SK-N-DZ (cell line): ENCODE measurements around the gene CTSH.
"Not testable (repeated sequence)": the region's sequence is repeated elsewhere in the genome, so short reads cannot be mapped to it uniquely, and the experiment has no call there.

ENCODE experiments used
- DNase-seq: peaks from one replicate; pipeline ENCODE4 v3.0.0-alpha.2; 2015; ENCODE audit warnings: low spot score

Gene CTSH

DNA sequence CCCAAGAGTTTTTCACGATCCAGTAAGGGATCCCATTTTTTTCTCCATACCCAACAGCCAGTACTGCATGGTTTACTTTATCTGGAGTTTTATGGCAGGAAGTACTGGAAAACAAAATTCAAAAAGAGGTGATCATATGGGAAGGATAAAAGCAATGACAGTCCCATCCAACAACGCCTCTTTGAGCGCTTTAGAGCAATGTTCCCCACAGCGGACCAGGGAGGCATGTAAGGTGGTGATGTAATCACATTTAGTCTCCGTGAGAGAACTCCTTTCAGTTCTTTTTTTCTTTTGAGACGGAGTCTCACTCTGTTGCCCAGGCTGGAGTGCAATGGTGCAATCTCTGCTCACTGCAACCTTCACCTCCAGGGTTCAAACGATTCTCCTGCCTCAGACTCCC lies 21.8 kb downstream of the CTSH start:
- DNase-seq: no peak

DNA sequence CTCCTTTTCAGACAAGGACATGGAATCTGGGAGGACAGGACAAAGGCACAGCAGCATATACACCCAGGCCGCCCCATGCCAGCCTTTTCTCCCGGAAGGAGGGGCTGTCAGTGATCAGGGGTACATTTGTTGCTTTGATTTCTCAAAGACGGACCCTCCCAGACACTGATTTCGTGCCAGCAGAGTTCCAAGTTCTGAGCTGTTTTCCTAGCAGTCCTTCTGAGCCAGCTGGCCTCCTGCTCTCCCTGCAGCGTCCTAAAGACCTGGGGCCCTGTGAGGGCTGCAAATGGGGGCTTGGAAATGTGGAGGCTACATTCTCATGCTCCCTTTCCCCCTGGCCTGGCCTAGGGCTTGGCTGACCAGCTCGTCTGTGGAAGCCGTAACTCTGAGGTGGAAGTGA lies 22.3 kb downstream of the CTSH start:
- DNase-seq: no peak

DNA sequence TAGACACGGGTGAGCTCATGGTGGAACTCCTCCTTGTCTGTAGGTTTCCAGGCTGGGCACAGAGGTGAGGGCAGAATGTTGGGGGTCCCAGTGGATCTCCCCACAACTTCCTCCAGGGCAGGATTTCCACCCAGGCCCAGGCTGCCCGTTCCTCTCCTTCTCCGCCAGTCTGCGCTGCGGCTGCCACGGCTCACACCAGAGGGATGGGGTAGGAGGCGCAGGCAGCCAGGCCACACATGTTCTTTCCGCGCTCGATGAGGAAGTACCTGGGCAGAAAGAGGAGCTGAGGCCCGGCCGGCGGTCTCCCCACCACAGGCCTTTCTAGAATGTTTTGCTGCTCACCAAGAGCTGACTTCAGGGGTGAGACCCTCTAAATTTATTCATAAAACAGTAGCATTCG lies 22.9 kb downstream of the CTSH start:
- DNase-seq: no peak

DNA sequence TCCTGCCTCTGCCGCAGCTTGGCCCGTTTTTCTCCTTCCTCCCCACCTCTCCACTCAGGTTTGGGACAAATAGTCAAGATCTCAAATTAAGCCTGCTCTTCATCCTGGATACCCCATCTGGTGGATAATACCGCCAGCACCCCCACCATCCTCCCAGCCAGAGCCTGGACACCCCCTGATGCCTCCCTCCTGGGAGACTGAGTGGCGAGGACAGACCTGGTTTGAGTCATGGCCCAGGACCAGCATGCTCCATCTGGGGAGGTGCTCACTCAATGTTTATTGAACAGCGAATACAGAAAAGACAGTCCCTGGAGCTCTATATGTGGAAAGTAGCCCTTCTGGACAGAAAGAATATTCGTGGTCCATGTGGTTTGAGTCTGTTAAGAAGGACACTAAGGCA lies 23.3 kb downstream of the CTSH start:
- DNase-seq: no peak

DNA sequence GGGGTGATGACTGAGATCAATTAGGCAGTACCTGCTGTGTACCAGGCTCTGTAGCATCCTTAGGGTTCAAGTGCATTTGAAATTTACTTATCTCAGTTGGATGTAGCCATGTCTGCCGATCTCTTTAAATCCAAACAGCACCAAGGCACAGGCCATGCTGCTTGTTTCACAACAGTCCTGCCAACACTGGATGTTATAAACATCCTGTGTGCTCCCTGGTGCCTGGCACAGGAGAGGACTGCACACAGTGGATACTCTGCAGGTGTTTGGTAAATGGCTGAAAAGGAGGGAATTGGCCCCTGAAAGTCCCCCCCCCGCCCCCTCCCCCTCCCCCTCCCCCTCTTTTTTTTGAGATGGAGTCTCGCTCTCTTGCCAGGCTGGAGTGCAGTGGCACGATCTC lies 27.0 kb downstream of the CTSH start:
- no peak for DNase-seq

DNA sequence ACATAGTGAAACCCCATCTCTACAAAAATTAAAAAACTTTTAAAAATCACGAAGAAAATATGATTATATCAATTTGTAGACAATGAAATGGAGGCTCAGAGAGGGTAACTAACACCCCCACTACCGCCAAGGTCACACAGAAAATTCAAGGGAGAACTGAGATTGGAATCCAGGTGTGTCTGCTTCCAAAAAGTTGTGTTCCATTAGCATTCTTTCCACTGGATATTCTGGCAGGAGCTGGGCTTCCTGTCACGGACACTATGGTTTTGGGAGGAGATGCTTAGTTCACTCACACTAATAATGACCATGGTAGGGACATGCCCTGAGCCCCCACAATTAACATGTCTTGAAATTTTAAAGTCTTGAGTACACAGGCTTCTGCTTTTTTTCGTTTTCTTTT lies 28.8 kb downstream of the CTSH start:
- no peak for DNase-seq

DNA sequence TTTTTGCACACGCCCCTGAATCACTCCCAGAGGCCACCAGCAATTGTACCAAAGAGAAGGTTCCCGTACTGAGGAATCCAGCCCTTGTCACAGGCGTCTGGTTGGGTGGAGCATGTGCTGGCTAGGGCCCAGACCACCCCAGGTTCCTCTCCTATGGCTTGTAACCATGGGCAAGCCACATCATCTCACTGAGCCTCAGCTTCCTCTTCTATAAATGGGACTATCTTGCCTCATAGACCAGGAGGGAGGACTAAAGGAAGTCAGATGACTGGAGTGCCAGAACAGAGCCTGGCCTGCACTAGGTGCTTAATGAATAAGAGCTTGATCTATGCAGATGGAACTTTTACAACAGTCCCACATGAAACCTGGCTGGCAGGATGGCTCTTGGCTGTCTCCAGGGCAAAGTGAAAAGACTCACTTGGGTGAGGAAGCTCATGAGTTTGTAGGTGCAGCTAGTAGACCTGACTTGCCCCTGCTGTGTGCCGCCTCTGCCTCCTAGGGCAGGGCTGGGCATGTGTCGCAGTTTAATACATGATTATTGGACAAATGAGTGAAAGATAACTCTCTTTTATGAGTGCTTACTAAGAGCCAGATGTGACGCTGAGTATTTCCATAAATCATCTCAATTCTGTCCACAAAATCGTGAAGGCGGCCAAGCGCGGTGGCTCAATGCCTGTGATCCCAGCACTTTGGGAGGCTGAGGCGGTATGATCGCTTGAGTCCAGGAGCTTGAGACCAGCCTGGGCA lies 29.3 kb downstream of the CTSH start:
- DNase-seq: no peak

DNA sequence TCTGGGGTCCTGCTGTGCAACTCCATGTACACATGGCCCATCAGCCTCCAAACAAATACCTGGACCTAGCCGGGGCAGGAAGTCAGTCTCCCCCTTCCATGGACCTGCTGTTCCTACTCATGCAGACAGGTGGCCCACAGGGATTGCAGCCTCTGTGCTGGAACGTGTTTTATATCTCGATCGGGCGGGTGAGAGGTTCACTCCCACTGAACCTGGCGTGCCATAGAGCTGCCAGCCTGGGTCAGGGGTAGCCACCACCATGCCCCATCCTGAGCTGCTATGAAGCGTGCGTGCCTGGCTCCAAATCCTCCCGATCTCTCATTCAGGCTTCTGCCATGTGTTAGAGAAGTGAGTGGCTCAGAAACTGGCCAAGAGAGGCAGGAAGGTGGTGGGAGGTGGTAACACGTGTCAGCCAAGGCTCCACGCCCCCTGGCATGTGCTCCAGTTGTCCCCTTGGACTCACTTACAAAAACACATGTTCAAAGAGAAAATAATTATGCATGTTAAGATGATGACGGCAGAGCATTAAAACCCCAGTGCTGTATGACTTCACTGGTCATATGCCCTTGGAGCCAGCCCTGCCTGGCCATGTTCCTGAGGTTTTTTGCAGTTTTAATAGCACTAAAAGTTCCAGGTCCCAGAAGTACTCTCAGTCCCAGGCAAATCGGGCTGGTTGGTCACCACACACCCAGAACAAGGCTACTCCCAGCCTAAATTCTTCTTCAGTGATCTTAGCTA lies 30.6 kb downstream of the CTSH start:
- DNase-seq: no peak

DNA sequence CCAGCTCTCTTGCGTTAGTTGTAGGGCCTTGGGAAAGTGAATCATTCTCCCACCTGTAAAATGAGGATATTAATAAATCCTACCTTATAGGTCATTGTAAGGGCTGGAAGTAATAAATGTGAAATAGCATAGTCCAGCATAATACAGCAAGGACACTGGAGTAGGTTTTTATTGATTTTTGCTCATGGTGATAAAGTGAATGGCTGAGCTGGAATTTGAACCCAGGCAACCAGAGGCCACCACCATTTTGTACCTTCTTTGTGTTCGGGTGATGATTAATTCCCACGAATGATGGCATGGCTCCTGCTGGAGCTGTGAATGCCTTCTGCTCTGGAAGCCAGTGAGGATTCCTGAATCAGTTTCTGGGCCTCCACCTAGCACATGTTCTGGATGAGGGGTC lies 31.8 kb downstream of the CTSH start:
- DNase-seq: no peak

DNA sequence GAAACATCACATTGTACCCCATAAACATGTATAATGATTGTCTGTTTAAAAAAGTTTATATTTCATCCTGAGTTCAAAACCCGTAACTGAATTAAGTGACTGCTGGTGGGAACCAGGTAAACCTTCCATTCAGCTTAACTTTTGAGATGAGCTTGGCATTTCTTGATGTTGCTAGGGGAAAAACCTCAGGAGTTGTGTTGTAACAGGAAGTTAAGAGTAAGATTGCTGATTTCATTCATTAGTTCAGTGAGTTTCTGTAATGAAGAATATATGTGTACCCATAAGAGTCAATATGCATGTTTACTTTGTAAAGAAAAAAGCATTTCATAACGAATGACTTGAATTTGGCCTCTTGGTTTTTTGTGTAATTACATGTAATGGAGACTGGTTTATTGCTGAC lies 32.5 kb downstream of the CTSH start:
- no peak for DNase-seq

DNA sequence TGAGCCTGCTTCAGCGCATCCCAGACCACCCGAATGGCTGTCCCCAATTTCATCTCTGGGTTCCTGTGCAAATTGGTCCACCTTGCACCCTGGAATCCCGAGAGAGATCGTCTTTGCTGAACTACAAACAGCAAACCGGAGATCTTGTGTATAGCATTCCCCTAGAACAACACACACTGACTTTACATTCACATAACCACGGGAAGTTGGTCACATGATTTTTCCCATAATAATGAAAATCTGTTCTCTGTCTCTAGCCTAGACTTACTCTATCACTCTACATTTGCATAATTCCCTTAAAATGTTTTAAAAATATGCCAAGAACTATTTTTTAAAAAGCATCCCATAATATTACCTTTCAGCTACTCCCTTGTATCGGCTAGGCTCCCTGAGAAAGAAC lies 34.6 kb downstream of the CTSH start:
- no peak for DNase-seq

DNA sequence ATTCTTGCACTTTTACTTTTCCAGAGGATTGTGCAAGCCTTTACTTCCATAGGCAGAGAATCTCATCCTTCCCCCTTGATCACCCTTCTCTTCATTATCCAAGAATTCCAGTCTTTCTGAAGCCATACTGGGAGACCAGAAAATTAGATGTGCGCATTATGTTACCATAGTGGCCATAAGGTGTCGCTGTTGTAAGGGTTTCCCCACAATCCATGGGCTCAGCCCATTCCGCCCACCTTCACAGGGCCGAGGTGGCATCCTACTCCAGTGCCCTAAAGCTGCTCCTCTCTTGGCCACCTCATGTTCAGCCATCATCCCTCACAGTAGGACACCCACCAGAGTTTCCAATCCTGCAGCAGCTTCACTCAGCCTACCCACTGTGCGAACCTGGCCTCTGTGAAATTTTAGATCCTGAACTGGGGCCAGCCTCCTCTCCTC lies 35.0 kb downstream of the CTSH start:
- DNase-seq: peak; percentile 49

DNA sequence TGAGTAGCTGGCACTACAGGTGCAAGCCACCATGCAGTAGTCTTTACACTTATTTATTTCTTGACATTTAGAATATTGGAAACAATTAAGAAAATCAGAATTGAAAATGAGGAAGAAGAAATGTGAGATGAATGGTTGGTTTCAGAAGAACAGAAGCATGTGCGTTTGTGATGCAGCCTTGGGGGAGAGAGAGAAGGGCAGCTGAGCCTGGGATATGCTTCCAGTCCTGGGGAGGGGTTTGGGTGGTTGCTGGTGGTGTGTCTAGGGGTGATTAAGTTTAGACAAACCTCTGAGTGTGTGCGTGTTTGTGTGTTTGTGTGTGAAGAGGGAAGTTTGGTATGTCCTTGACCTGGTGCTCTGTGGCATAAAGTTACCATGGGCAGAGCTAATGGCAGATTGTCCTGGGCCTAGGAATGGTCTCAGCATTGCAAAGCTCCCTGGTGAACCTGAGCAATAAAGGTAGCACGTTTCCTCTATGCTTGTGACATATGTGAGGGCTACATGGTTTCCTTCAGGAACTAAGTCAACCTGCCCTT lies 35.6 kb downstream of the CTSH start:
- no peak for DNase-seq

DNA sequence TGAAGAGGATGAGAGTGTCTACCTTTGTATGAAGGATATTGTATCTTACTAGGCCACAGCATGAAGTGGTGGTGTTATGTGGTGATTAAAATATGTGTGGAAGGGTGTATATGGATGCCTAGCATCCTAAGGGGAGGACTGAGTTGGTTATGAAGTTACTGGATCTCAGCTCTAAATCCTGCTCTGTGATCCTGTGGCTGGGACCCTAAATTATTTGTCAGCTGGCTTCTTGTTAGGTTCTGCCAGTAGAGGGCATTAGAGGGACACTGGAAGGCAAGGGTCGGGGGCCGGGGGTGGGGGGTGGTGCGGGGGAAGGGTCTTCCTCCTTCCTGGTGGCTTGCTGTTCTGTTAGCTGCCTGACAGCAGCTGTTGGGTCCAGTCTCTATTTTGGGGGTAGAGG lies 37.3 kb downstream of the CTSH start:
- peak; percentile 52 for DNase-seq

DNA sequence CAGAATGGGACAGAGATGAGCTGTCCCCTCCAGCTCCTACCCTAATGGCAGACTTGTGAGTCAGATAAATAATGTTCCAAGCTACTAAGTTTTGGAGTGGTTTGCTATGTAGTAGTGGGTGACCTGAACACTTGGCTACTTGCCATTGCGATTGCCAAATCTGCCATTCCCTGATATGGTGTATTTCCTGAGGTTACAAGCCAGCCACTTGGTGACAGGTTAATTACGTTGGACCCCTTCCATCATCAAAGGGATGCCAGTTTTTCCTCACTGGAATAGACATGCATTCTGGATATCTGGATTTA lies 38.6 kb downstream of the CTSH start:
- DNase-seq: no peak

DNA sequence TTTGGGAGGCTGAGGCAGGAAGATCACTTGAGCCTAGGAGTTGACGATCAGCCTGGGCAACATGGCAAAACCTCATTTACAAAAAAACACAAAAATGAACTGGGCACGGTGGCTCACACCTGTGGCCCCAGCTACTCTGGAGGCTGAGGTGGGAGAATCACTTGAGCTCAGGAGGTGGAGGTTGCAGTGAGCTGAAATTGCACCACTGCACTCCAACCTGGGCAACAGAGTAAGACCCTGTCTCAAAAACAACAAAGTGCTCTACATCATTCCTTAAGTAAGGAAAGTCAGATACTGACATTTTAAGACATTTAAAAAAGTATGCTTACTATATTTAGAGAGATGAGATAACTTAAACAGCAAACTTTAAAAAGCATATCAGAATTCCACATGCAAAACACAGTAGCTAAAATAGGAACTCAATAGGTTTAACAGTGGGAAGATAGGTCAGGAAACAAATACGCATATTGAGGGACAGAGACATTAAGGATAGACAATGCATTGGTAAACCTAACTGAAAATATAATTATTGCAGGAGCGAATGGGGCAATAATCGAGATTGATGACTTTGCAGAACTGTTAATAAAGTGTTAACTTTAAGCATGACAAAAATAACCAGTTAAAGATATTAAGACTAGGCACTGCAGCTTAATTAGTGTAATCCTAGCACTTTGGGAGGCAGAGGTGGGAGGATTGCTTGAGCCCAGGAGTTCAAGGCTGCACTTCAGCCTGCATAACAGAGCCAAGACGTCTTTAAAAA lies 40.1 kb downstream of the CTSH start:
- DNase-seq: no peak

DNA sequence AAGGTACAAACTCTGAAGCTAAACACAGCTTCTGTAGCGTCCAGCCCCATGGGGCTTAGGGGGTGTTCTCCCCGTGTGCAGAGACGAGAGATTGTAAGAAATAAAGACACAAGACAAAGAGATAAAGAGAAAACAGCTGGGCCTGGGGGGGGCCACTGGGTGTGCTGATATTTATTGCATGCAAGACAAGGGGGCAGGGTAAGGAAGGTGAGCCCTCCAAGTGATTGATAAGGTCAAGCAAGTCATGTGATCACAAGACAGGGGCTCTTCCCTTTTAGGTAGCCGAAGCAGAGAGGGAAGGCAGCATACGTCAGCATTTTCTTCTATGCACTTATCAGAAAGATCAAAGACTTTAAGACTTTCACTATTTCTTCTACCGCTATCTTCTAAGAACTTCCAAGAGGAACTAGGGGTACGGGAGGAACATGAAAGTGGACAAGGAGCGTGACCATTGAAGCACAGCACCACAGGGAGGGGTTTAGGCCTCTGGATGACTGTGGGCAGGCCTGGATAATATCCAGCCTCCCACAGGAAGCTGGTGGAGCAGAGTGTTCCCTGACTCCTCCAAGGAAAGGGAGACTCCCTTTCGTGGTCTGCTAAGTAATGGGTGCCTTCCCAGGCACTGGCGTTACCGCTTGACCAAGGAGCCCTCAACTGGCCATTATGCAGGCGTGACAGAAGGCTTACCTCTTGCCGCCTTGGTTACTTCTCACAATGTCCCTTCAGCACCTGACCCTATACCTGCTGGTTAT lies 42.4 kb downstream of the CTSH start:
- DNase-seq: not testable (repeated sequence)

DNA sequence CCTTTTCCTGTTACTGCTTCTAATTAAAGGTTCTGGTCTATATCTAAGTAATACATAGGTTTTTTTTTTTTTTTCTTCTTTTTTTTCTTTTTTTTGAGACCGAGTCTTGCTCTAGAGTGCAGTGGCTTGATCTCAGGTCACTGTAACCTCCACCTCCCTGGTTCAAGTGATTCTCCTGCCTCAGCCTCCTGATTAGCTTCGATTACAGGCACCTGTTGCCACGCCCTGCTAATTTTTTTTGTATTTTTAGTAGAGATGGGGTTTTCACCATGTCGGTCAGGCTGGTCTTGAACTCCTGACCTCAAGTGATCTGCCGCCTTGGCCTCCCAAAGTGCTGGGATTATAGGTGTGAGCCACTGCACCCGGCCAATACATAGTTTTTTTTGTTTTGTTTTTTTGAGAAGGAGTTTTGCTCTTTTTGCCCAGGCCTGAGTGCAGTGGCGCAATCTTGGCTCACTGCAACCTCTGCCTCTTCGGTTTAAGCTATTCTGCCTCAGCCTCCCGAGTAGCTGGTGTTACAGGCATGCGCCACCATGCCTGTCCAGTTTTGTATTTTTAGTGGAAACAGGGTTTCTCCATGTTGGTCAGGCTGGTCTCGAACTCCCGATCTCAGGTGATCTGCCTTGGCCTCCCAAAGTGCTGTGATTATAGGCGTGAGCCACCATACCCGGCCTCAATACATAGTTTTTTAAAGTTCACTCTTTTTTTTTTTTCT lies 43.9 kb downstream of the CTSH start:
- DNase-seq: not testable (repeated sequence)

DNA sequence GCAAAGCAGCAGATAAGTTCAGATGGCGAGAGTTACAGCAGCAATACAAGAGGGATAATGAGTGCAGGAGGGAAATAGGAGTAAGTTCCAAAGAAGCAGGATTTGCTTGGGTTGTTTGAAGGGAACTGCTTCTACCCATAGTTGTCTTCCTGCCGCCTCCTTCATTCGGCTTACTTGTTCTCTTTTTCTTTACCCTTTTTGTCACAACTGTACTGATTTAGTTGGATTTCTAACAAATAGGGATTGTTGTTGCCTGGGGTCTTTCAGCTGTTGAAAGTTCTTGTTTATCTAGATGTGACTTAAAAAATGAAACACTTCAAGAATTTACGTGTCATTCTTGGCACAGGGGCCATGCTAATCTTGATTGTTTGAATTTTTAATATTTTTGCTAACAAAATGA lies 46.3 kb downstream of the CTSH start:
- DNase-seq: no peak

DNA sequence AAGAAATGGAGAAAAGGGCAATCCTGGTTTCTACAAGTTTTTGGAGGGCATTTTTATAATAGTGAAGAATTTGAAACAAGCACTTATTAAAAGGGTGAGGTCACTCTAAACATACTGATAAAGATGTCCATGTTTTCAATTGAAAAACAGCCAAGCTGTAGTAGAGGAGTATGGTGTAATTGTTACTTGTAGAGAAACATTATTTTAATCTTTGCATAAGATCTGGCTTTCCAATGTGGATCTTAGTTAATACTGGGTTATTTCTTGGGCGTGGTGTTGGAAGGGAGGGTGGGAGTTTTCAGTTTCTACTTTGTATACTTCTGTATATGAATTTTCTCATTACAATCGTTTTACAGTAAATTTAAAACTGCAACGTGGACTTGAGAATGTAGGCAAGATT lies 49.4 kb downstream of the CTSH start:
- DNase-seq: no peak

DNA sequence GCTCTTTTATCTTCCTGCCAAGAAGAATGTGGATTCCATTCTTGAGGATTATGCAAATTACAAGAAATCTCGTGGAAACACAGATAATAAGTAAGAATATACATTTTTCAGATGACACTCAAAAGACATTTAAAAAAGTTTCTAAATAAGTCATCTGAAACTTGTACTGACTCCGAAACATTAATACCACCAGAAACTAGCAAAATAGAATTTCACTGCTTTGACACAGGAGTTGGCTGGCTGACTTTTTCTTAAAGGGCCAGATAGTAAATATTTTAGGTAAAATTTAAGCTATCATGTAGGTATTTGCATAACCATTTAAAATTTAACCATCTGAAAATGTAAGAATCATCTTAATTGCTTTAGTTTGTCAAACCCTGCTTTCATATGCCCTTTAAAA lies 51.3 kb downstream of the CTSH start:
- DNase-seq: no peak
